ENCODE data around the gene ANGPTL5. TPM values are rescaled to one million over a fixed set of nuclear protein-coding genes. Genes with fewer than 3 reads are reported as not detected.
A peak's percentile ranks its signal among the peaks of the same experiment; 100 is the strongest.
"Not testable (repeated sequence)": the region's sequence is repeated elsewhere in the genome, so short reads cannot be mapped to it uniquely, and the experiment has no call there.

ANGPTL5 gene
- total RNA-seq, 1 donor = not detected

DNA sequence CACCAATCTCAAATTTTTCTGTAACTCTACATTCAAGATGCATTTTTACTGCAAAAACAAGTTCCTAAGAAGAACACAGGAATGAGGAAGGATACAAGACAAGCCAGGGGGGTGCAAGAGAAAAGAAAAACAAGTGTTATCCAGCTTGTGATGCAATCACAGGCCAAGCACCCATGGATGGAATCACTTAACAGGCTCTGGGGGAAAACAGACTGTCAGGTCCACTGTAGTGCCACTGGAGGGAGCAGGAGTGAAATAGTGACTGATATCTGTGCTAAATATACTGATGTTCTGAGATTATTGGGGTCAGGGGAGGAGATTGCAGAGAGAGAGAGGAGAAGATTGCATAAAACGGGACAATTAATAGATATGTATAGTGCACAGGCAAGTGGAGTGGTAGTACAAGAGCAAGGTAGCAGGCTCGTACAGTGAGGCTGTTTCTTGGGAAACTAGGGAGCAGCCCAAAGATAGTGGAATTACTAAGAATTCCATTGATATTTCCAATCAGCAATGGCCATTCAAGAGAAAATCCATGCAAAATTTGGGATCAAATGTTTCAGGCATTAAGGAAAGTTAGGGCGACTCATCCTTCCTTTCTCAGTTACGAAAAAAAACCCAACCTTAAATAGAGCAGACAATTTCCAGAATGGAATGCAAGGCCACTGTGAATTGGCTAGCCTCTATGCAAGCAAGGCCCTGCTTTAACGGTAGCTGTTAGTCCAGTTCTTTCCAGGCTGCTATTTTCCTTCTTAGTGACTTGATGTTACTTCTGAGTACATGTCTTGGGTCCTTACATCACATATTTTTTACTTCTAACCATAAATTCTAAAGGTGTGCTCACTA, 53.7 kb downstream of the ANGPTL5 start:
- DNase-seq (ENCODE audit: low read depth) = peak; percentile 75
- TF ChIP-seq, protein P1, sequence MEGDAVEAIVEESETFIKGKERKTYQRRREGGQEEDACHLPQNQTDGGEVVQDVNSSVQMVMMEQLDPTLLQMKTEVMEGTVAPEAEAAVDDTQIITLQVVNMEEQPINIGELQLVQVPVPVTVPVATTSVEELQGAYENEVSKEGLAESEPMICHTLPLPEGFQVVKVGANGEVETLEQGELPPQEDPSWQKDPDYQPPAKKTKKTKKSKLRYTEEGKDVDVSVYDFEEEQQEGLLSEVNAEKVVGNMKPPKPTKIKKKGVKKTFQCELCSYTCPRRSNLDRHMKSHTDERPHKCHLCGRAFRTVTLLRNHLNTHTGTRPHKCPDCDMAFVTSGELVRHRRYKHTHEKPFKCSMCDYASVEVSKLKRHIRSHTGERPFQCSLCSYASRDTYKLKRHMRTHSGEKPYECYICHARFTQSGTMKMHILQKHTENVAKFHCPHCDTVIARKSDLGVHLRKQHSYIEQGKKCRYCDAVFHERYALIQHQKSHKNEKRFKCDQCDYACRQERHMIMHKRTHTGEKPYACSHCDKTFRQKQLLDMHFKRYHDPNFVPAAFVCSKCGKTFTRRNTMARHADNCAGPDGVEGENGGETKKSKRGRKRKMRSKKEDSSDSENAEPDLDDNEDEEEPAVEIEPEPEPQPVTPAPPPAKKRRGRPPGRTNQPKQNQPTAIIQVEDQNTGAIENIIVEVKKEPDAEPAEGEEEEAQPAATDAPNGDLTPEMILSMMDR (IDR thresholded peaks at IDR 0.05; ENCODE audit: insufficient read depth, low read depth, low read length) = peak; percentile 66
- H3K4me3 ChIP-seq (ENCODE audit: low read depth, low read length) = no peak overlapping the region

DNA sequence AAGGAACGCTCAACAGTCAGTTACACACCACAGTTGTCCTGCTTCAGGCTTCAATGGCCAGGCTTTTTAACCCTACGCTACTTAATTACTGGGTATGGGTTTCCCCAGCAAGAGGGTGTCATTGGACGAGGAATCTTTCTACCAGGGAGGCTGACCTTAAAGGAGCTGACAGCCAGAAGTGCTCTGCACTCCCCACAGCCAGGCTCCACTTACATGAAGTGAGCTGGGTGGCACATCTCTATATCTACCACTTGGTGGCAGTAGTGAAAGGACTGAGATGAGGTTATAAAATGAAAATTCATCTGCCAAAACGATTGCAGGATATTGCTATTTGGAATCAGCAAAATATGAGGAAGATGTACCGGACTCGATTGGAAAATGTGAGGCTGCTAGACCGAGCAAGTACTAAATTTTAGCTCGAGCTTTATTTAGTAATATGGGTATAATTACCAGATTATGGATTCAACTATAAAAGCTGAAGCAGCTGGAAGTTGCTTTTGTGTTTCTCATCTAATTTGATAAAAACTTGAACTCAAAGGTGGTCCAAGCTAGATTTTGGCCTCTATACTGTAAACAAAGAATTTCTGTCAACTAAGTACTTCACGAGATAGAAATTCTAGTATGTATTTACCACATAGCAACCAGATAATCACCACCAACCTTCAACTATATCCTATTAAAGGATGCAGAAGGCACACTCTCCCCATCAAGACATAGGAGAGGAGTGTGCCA, 55.5 kb downstream of the ANGPTL5 start:
- TF ChIP-seq, protein P1 (IDR thresholded peaks at IDR 0.05; ENCODE audit: insufficient read depth, low read depth, low read length) = peak; percentile 84
- DNase-seq (ENCODE audit: low read depth) = peak; percentile 68
- H3K4me3 ChIP-seq (ENCODE audit: low read depth, low read length) = no peak overlapping the region

DNA sequence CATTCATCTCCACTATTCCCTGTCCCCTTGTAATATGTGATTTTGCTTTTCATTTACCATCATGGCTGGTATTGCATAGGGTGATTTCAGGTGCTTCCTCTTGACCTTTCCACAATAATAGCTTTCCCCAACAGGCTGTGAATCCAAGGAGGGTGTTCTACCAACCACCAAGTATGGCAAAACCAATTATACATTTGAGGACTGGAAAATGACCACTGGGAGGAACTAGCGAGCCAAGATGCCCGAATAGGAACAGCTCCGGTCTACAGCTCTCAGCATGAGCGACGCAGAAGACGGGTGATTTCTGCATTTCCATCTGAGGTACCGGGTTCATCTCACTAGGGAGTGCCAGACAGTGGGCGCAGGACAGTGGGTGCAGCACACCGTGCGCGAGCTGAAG, 64.1 kb downstream of the ANGPTL5 start:
- not testable (repeated sequence) for H3K4me3 ChIP-seq (ENCODE audit: low read depth, low read length); DNase-seq (ENCODE audit: low read depth)
- TF ChIP-seq, protein P1 (IDR thresholded peaks at IDR 0.05; ENCODE audit: insufficient read depth, low read depth, low read length) = peak; percentile 12

DNA sequence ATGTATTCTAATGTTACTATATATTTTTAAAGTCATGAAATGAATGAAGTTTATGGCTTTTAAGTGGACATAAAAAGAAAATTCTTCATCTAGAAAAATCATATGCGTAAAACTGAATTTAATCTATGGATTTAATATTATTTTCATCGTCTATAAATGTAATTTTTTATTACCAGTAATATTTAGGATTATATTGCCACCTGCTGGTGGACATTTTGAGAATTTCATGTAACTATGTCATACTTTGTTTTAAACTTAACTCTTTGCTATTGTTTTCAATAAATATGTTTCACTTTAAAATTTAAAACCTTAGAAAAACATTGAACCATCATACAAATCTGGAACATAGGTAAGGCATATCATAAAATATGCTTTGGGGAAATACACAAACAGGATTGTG, 68.1 kb downstream of the ANGPTL5 start:
- DNase-seq (ENCODE audit: low read depth) = peak; percentile 44
- H3K4me3 ChIP-seq (ENCODE audit: low read depth, low read length) = no peak overlapping the region
- TF ChIP-seq, protein P1 (IDR thresholded peaks at IDR 0.05; ENCODE audit: insufficient read depth, low read depth, low read length) = peak; percentile 19

DNA sequence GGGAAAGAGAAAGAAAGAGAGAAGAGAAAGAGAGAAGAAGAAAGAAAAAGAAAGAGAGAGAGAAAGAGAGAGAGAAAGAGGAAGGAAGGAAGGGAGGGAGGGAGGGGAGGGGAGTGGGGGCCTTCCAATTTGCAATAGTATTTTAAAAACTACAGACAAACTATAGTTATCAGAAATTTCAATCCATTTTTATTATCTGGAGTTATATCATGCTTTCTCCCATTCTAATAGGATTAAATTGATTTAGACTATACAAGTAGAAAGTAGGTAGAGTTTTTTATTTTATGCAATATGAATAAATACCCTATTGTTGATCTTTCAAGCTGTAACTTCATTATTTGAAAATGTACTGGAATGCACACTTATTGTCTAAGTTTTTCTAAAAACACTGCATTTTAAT, 71.7 kb downstream of the ANGPTL5 start:
- H3K4me3 ChIP-seq (ENCODE audit: low read depth, low read length) = no peak overlapping the region
- TF ChIP-seq, protein P1 (IDR thresholded peaks at IDR 0.05; ENCODE audit: insufficient read depth, low read depth, low read length) = no peak
- no peak for DNase-seq (ENCODE audit: low read depth)

DNA sequence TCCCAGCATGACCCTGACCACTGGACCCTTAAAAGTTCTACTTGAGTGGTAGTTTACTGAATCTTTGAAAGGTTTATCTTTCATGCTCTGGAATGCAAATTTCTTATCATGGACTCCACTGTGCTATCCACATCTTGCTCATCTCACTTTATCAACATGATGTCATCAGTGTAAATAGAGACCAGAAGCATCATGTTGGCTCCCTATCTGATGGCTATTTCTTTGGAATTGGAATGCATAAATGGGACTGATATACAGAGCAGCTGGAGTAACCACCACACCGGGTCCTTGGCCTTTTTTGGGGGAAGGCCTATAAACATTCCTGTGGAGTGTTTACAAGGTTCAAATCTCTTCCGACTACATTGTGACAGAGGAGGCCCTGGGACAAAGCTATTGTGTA, 75.6 kb downstream of the ANGPTL5 start:
- DNase-seq (ENCODE audit: low read depth) = peak; percentile 41
- no peak overlapping the region for H3K4me3 ChIP-seq (ENCODE audit: low read depth, low read length)
- TF ChIP-seq, protein P1 (IDR thresholded peaks at IDR 0.05; ENCODE audit: insufficient read depth, low read depth, low read length) = no peak

Other genes starting within 250 kb of the ANGPTL5 start
- gene CEP126, start 1.5 kb downstream of the ANGPTL5 start, total RNA-seq = 0.97 and 2.2 TPM in 2 replicates
- 2.9 and 4.7 TPM in 2 replicates for gene CFAP300, start 130.9 kb upstream of the ANGPTL5 start, total RNA-seq
- gene YAP1, start 193.9 kb upstream of the ANGPTL5 start, total RNA-seq = 127 and 148 TPM in 2 replicates

Data from fibroblast of villous mesenchyme (primary cell).